HG02973 (cell line): ENCODE data around the gene GPC6.

Experiments used
- ATAC-seq: cut with Tn5 transposase; IDR thresholded peaks from one replicate; pipeline ENCODE4 v1.9.1; 2021; ENCODE audit warnings: moderate library complexity; ENCODE audit not compliant: unreplicated experiment

Gene GPC6

DNA sequence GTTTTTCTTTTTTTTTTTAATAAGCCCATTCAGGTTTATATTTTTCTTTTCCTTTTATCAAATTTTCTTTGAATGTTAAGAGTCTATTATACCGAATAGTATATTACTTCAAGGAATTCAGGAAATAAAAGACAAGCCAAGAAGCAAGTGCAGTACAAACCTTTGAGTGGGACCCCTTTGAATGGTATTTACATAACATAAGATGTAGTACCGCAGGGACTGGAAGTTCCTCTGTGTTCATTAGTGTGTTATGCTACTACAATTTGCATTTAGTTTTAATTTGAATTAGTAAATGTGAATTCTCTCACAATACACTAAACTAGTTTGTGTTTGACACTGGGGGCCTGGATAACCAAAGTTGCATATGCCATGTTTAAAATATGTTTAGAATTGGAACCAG is 913.4 kb downstream of the GPC6 start:
- ATAC-seq, result no peak

DNA sequence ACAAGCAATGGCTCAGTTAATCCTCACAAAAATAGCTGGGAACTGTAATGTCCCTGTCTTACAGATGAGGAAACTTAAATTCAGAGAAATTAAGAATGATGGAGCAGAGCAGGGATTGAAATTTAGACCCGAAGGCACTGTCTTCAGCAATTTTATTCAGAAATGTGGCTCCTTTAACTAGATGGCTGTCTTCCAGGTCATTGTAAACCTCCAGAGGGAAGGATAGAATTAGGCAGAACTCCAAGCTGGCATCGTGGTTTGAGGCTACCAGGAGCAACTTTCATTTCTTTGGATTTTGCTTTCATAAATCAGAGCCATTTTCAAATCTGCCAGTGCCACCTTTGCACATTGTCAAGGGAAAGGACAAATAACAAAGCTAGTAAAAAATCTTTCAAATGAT is 913.9 kb downstream of the GPC6 start:
- no peak for ATAC-seq

DNA sequence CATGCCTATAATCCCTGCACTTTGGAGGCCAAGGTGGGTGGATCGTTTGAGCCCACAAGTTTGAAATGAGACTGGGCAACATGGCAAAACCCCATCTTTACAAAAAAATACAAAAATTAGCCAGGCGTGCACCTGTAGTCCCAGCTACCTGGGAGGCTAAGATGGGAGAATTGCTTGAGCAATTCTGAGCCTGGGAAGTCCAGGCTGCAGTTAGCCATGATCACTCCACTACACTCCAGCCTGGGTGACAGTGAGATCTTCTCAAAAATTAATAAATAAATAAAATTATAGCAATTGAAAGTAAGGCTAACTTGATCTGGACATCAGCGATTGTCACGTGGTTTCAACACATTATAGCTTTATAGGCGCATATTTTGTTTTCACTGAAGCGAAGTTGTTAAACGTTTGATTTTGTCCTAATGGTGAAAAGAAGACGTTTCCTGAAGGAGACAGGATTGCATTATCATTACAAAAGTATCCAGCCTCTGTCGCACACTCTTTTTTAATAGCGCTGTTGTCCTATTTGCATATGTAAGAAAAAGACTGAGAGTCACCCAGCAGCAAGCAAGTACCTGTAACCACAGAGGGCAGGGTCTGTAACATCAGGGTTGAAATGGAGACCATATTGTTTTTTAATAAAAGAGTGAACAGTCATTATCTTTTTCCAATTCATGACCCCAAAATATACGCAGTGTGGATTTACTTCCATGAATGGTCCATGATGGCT is 917.2 kb downstream of the GPC6 start:
- ATAC-seq, result no peak

DNA sequence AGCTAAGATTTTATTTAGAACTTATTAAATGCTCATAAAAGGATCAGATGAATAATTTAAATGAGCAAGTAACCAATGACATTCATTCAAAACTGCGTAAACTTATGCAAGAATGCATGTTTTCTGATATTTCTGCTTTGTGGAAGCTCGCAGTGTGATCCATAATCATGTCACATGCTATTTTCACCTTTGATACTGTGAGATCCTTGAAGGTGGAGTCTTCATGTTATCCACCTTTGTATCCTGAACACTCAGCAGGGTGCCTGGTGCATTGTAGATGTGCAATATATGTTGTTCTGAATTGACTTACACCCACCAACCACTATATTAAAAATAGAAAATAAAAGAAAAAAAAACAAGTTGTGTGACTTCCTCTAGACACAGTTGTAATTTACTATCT is 919.4 kb downstream of the GPC6 start:
- no peak for ATAC-seq

DNA sequence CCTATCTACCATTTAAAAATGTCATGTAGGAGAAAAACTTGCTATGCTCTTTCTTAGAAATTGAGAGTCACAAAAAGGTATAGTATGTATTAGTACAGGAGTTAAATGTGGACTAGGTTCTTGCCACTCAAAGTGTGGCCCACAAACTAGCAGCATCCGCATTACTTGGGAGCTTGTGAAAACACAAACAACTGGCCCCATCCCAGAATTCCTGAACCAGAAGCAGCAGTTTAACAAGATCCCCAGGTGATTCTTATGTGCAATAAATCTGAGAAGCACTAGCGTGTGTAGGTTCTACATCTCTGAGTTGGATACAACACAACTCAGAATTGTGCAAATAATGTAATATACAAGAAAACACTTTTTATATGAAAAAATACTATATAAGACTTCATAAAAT is 927.0 kb downstream of the GPC6 start:
- no peak for ATAC-seq

DNA sequence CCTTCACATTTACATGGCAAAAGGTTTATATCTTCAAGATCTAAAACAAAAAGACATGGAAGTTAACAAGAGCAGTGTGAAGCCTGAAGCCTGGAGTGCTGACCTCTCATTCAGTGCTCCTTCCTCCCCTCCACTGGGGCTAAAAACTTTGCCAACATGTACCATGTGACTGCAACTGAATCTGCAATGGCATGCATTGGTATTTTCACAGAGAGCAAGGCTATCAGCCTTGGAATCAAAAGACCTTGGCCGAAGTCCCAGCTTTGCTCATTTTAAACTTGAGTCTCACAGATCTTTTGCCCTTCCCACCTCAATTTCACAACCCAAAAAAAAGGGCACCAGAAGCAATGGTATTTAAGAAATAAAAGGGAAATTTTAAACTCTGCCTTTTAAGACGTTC is 927.8 kb downstream of the GPC6 start:
- ATAC-seq, result no peak

DNA sequence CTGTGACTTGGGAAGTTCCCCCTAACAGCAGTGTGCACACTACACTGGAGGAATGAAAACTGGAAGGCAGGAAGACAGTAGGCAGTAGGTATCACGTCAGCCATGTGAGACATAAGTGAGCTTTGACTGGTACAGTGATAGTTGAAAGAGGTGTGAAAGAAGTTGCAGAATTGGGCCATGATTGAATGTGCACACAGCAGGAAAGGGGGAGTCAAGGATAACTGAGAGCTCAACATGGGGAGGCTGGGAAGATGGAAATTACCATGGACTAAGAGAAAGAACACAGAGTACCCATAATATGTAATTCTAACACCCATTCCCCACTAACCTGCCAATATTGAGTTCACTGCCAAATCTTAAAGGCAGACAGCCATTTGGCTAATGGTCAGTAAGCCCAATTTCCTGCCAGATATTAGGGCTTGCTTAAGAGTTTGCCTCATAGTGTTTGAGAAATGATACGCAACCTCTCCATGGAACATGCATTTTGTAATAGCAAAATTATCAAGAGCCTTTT is 931.2 kb downstream of the GPC6 start:
- no peak for ATAC-seq

DNA sequence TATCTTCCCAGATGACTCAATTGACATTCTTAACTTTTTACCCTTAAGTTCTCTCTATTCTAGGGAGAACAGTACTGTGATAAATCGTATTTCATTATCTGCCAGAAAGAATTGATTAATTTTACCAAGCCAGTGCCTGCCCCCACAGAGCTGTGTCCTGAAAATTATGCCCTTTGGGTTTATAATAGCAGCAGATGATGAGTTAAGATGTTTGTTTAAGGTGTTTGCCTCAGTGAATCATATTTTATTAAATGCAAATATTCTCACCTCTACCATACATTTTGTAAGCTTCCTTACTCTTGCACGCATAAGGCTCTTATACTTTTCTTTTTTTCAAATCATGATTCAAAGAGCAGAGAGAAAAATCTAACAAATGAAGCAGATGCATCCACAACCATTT is 934.3 kb downstream of the GPC6 start:
- ATAC-seq, result no peak

DNA sequence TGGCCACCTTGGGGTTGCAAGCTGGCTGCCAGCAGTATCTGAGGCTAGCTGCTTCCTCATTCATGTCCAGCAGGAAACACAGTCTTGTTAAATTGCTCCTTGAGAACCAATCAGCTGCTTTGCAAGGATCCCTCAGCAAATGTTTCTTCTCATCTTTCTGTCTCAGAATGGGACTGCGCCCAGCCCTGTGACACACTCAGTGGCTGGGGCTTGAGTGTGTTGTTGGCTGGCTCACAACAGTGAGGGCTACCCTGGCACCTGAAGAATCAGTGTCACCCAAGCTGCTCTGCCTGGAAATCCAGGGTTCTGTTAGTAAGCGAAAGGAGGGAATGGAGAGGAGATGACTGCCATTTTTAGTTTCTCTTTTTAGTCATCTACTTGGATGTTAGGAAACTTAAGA is 935.7 kb downstream of the GPC6 start:
- ATAC-seq, result no peak

DNA sequence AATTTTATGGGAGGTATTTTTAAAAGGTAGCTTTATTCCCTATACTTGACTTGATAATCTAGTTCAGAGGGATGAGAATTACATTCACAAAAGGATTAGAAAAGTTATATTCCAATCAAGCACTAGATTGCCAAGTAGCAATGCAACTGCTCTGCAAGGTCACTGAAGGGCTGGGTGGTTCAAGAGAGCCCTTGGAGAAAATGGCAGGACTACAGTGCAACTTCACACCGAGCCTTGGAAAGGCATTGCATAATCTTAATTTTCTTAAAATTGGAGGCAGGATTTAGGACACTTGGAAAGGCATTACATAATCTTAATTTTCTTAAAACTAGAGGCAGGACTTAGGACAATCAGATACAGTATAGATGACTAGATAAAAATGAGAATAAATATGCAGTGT is 936.9 kb downstream of the GPC6 start:
- no peak for ATAC-seq

DNA sequence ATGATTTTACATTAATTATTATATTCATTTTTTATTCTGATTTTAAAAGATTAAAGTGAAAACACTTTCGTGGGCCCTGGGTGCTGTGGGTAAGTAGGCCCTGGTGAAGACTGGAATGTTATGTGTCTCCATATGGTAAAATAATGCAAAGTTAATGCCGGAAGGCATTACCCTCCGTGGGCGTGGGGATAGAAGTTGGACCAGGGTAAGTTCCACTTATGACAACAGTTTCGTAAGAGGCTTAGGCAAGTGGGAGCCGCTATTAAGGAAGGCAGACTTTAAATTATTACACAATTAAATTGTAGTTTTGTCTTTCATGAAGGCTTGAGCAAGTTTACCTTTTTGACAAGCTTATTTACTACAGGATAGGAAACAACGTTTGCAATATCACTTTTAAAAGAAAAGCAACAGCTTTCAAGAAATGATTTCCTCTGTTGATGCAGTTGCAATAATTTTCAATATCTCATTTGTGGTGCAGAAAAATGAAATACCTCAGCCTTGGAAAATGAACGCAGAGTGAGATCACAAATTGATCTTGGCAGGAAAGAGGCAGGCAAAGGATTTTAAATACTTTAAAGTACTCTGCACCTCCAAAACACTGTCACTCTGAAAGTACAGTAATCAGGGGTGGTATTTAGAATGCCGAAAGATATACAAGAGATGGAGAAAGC is 942.3 kb downstream of the GPC6 start:
- ATAC-seq, result no peak

DNA sequence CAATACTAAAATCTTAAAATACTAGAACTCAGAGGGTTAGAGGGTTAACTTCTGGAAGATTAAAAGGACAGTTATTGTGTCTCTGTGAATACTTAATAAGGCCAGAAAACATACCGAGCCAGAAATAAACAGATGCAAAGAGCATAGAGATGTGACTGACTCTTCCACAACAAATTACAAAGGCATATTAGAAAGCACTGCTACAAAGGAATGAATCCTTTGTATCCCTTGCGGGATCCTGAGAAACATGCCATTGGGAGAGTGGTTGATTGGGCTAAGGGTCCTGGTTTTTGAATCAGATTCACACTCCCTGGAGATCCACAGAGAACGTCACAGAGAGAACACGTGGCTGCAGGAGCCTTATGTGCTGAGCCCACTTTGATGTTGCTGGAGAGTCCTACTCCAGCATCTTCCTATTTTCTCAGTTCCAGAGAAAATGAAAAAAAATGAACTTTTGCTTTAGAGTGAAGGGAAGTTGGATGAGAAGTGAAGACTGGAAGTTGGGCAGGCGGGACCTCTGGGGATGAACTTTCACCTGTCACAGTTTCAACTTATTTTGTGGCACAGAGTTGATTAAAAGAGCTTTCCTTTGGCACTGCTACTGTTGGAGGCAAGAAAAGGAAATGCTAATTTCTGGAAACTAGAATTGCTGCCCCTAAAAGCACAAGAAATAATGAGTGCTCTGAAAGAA is 943.0 kb downstream of the GPC6 start:
- no peak for ATAC-seq

DNA sequence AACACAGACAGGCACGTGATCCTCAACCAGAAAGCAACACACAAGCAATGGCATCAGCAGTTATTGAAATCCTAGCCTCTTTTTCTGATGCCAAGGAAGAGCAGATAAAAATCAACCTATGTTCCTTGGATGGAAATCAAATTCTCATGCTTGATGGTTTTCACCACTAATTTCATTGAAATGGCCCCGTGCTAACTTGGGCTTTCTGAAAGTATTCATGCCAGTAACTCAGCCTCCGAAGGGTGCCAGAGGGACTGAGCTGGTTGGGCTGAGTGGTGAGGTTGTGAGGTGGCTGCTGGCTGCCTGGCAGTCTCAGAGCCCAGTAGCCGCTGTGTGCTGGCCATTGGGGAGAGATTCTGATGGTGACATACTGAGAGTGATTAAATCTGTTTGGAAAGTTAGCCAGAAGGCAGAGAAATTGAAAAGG is 943.6 kb downstream of the GPC6 start:
- ATAC-seq, result no peak

DNA sequence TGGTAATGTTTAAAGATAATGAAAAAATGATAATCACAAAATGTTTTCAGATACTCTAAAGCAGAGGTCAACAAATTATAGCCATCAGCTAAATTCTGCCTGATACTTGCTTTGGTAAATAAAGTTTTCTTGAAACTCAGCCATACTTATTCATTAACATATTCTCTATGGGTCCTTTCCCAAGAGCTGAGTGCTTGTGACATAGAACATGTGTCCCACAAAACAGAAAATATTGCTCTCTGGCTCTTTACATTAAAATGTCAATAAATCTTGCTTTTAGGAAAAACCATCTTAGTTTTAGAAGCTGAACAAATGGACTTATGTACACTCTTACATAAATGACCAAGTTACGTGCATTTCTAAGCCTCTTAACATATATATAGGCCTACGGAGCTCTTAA is 945.8 kb downstream of the GPC6 start:
- no peak for ATAC-seq

DNA sequence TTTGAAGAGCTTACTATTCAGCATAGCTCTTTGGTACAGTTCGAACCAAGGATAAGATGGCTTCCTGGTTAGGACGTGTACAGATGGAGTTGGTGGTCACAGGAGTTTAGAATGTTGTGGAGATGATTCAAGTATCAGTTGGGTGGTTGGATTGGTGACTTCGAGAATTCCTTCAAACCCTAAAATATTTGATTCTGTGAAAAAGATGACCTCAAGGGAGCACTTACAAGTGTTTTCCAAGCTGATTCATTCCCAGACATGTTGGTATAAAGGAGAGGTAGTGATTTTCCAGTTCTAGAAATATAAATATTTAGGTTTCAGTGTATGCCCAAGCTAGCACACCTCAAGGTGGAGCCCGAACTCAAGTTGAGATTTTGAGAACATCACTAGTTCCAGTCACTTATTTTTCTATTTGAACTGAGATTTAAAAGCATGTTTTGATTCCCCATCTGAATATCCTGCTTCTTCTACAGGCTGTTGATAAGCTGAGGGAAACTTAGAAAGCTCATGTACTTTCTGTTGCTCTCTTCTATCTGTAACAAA is 946.8 kb downstream of the GPC6 start:
- no peak for ATAC-seq

DNA sequence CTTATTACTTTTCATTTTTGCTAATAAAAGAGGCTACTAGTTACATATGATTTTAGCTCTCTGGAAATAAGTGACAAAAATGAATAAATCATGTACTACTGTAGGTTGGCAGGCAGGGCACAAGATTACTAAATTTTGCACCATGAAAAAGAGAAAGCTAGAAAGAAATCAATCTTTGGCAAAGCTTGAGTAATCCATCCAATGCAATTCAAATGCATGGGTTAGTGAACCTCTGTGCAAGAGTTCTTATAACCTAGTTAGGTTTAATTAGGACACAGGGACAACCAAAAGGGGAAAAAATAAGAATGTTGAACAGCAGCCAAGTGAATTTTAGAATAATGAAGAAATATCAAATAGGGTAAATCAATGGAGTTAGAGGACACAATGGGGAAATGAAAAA is 947.4 kb downstream of the GPC6 start:
- ATAC-seq, result no peak

DNA sequence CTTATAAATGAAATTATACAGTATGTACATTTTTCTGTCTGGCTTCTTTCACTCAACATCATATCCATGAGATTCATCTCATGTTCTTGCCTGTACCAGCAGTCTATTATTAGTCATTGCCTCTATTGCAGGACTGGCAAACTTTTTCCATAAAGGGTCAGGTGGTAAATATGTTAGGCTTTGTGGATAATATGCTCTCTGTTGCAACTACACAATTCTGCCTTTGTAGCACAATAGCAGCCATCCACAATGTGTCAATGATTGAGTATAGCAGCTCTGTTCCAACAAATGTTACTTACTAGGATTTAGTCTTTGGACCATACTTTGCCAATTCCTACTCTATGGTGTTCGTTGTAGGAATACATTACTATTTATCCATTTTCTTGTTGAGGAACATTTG is 948.5 kb downstream of the GPC6 start:
- no peak for ATAC-seq

DNA sequence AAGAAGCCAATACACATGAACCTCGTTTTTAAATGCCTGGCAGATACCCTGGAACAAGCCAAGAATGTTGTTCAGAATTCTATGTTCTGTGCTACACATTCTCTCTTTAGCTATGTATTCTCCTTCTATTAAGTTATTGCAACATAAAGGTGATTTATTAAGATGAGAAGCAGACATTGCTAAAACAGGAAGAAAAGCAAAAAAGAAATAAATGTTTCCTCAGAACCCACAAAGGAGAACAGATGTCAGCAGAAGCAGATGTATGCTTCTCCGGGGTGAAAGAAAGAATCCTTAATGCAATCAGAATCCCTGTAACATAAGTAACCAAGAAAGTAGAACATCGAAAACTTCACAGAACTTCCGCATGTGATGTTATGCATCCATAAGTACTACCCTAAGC is 950.0 kb downstream of the GPC6 start:
- no peak for ATAC-seq

DNA sequence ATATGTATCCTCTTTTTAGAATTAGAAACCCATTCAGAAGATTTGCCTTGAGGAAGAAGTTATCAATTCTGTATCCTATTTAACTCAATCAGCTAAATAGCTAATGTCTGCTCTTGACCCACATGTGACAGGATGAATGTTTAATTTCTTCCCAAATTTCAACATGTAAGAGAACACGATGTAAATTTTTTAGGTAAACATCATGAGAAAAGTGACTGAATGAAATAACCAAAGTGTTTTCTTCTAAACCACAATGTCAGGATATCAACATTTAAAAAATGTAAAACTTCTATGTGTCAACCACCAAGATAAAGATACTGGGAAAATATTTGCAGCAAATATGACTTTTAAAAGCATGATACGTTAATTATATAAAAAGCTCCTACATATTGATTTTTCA is 950.4 kb downstream of the GPC6 start:
- no peak for ATAC-seq

DNA sequence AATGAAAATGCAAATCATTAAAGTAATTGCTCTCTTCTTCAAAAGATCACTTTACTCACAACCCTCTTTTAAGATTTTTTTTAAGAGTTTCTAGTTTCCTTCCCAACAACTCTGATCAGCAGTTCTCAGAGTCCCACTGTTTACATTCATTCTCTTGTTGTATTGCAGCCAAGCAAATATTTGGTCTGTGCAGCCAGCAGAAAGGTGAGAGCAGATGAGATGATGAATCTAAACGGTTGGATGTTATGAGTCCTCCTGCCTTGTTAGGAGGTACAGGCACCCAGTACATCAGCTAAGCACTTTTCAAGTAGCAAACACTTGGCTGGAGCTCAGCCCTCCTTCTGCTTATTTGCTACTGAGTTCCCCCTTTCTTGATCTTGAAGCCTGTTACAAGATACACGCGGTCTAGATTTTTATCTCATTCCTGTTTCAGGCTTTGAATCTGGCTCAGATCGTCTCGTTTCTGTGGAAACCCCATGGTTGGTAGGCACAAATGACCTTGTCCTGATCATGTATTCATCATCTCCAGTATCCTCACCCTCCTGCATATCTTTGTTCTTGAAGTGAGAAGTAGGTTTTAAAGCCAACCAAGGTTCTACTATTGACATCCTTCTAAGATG is 952.1 kb downstream of the GPC6 start:
- ATAC-seq, result no peak

DNA sequence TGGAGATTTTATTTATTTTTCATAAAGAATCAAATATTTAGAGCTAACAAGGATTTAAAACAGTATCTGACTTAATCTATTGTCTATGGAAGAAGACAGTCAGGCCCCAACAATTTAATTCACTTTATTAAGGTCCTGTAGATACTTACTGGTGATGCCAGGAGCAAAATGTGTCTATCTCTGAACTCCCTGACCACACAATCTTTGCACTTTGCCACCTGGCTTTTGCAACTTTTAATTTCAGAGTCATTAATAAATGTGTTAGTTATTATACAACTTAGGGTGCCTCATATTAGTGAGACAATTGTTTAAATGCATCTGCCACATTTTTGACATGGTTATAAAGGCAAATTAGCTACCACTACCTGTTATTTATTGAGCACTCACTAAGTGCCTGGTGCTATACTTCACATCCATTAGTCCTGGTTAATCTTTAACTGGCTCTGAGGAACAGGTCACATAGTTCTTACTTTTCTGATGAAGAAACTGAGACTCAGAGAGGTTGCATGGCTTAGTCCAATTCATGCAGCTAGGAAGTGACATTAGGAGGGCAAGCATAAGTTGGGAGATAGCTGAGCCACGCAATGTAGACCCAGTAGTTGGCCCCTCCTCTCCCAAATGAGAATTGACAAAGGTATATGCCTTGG is 955.0 kb downstream of the GPC6 start:
- ATAC-seq, result no peak
